GM21447 (cell line): Measurements from ENCODE around the gene CRKL.

ENCODE experiments used
- ATAC-seq: cut with Tn5 transposase; IDR thresholded peaks from one replicate; pipeline ENCODE4 v1.9.1; 2021; ENCODE audit not compliant: unreplicated experiment

CRKL gene

GRCh38 chr22:20951151-20951931 is 34.1 kb downstream of the CRKL start:
- no peak for ATAC-seq

DNA sequence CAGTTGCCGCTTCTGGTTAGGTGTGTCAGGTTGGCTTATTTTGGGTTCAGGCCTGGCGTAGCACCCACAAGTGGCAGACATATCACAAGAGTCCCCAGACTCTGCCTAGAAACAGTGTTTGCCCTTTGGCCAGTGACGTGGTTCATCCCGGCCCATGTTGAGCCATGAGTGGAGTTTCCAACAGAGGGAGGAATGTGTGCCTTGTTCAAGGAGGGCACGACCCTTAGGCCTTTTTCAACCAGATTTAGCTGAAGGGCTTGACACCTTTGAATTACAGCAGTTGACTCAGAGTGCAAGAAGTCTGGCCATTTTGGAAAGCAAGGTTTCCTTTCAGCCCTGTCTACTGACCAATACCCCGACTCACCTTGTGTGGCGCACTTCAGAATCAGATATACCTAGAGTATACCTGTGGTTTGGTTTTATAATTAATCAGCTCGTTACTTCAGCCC is 34.7 kb downstream of the CRKL start:
- no peak for ATAC-seq

DNA sequence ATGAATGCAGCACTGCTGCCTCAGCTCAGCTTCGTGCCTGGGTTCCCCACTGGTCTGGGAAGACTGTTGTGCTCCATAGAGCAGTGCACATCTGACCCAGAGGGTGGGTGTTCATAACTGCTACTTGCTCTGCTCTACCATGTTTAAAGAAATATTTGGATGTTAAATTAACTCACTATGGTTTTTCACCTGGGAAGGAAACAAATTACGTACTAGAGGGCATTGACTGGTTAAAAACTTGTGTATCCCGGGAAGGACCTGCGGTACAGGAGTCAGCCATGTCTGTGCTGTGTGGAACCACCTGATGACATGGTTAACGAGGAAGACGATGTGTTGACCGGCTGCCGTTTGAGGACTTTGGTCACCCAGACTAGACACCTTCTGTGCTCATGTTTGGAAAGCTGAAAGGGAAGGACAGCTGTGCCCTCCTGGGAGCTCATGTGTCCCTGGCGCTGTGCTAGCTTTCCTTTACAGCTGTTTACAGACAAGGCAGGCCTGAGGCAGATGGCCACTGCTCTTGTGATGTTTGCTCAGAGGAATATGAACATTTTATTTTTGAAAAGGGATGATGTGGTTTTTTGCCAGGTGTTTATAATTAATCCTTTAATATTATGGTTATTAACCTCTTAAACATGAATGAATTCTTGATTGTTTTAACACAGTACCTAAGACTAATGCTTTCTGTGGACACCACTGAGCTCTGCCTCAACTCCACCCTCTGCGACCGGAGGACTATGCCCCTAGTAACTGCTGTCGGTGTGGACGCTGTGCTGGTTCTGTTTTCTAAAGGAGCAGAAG is 35.5 kb downstream of the CRKL start:
- no peak for ATAC-seq

DNA sequence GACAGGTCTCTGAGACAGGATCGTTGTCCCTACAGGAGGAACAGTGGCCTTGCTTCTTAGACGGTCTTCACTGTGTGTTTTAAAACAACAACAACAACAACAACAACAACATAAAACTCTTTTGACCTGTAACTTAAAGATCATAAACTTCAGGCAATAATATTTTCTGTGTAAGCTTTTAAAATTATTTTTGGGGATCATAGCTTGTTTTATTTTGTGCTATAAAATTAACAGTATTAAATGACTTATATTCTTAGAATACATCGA is 36.1 kb downstream of the CRKL start:
- ATAC-seq = no peak

GRCh38 chr22:20953668-20954500 is 36.7 kb downstream of the CRKL start:
- no peak for ATAC-seq

- ATAC-seq = no peak
These were observed 38.3 kb downstream of the CRKL start for GRCh38 chr22:20955548-20955947.

DNA sequence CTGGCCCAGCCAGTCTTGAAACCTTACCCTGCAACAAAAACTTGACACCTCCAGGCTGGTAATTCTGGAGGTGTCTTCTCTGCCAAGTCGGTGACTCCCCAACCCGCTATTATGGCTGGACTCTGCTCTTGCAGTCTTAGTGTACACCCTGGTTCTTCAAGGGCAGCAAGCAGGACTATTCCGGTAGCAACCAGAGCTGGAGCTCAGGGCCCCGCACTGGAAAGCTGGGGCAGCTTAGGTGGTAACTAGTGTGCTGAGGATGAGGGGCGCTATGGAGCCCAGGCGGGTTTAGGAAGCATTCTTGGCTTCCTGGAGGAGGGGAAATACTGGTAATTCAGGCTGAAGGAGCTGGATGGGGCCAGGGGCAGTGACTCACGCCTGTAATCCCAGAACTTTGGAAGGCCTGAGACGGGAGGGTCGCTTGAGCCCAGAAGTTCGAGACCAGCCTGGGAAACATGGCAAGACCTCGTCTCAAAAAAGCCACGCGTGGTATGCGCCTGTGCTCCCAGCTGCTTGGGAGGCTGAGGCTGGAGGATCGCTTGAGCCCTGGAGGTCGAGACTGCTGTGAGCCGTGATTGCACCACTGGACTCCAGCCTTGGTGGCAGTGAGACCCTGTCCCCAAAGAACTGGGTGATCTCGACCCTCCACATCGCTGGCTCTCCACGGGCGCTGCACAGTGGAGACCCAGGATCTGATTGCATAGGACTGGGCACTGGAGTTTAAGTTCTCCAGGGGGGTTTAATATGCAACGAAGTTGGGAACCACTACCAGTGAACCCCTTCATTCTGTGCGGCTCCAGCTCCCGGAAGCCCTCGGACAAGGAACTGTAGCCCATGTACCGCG is 39.3 kb downstream of the CRKL start:
- ATAC-seq = no peak

DNA sequence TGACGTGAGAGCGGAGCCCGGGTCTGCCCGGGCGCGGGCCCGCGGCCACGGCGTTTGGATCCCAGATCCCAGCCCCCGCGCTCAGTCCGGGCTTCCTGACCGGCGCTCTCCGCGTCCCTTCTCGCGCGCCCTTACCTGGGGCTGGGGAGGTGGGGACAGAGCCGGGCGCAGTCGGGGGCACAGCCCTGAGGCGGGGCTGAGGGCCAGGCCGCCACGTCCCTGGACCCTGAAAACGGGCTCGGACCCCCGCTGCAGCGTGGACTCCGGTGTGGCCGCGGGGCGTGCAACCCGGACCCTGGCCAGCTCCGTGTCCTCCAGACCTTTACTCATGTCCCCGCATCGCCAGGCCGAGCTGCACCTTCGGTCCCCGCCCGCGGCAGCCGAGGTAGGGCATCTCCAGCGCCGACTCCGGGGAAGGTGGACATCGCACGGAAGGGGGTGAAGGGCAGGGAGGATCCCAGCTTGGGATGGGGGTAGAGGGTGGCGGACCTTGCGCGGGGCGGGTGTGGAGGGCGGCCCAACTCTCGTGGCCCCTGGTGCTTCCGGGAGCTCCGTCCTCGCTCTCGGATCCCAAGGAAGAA is 40.0 kb downstream of the CRKL start:
- ATAC-seq = no peak

- ATAC-seq = no peak
These were observed 40.6 kb downstream of the CRKL start for GRCh38 chr22:20957683-20958431.

- no peak for ATAC-seq
These were observed 42.6 kb downstream of the CRKL start for GRCh38 chr22:20959578-20960461.

GRCh38 chr22:20960609-20961008 is 43.4 kb downstream of the CRKL start:
- no peak for ATAC-seq

DNA sequence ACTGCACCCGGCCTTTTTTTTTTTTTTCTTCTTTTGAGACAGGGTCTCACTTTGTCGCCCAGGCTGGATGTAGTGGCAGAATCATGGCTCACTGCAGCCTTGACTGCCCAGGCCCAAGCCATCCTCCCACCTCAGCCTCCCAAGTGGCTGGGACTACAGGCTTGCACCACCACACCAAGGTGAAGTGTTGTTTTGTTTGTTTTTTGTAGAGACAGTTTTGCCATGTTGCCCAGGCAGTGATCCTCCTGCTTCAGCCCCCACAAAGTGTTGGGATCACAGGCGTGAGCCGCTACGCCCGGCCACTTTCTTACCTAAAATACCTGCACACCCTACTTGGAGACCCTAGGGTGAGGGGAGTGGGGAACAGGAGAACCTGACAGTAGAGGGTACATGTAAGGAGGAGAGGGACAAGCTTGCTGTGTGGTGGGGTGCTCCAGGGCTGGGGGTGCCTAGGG is 45.3 kb downstream of the CRKL start:
- ATAC-seq = no peak

- no peak for ATAC-seq
These were observed 46.2 kb downstream of the CRKL start for GRCh38 chr22:20963201-20964052.

DNA sequence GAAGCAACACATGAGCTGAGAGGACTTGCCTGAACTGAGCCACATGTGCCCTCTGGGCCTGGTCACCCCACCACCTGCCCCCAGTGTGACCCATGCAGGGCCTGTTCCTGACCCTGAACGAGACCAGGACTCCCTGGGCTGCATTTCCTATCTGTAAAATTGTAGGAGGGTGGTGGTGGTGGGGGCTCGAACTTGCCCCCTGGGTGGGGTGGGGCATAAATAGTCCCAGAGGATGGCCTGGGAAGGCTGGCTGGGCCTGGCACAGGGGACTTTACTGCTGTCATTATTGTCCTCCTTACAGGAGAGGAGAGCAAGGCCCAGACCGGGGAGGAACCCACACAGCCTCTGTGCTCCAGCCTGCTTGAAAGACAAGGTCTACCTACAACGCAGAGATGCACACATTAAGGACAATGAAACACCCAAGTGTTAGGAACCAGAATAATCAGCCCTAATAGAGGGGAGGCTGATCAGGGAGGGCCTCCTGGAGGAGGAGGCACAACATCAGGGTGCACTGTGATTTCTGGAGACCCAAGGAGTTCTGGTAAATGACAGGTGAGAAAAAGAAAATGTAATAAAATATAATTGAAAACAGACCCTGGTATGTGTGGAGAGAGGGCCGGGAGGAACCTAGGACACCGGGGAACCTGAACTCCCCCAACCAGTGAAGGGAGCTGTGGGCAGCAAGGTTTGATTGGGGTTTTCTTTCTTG is 47.0 kb downstream of the CRKL start:
- ATAC-seq = no peak

- no peak for ATAC-seq
These were observed 47.5 kb downstream of the CRKL start for GRCh38 chr22:20964799-20965103.

- ATAC-seq = no peak
These were observed 48.1 kb downstream of the CRKL start for GRCh38 chr22:20965104-20965887.
